Measurements from ENCODE around the gene UMPS. TPM values are rescaled to one million over a fixed set of nuclear protein-coding genes. Genes with fewer than 3 reads are reported as not detected.

The UMPS gene
- total and polyA plus RNA-seq, 2 donors (not counting 1 experiment from before 2014, with no cell fraction given): 6.6 to 21.4 TPM

- ATAC-seq (ENCODE audit: low read depth) (no peak), DNase-seq (no peak)
- Mint-ChIP-seq H3K27ac (no peak overlapping the region), H3K27me3 (peaks cover 39% of the 10 kb centered on the region), H3K4me1 (no peaks in the 10 kb centered on the region), H3K9me3 (ENCODE audit: insufficient read depth) (no peaks in the 10 kb centered on the region), H3K4me3 (no peak overlapping the region)
- WGBS (ENCODE audit: insufficient coverage): 75% methylated on average over 5 of the region's 15 CpGs
- no peak overlapping the region for H3K4me2 ChIP-seq (replicated peaks; ENCODE audit: low read depth, low read length, poor library complexity, severe bottlenecking)
- no peak overlapping the region for H3K27ac ChIP-seq (ENCODE audit: low read length in 2 of 2)
- no peaks in the 10 kb centered on the region for H3K4me1 ChIP-seq (ENCODE audit: control insufficient read depth in 2 of 2, insufficient read depth in 2 of 2, low read length in 2 of 2)
- H3K36me3 ChIP-seq (replicated peaks in 1 of 2; ENCODE audit: control extremely low read depth in 1 of 2, control insufficient read depth in 1 of 2, extremely low read depth in 1 of 2, insufficient read depth in 2 of 2, low read length in 1 of 2): no peaks in the 10 kb centered on the region
- ChIA-PET CTCF (interaction anchor here (1.2 to 1.8 kb wide), 2 partner anchors 11 to 12 kb away, joined by 4 to 7 read pairs; no protein-coding TSS in a partner anchor), POLR2A (no interaction called here)
- H3K9me3 ChIP-seq (ENCODE audit: control extremely low read depth in 1 of 3, control insufficient read depth in 2 of 3, insufficient read depth in 1 of 3, low read length in 2 of 3): no peaks in the 10 kb centered on the region
- no peak overlapping the region for H3K4me3 ChIP-seq (ENCODE audit: control extremely low read depth in 1 of 5, extremely low read depth in 1 of 5, insufficient read depth in 1 of 5, low read depth in 2 of 5, low read length in 4 of 5)
- peaks cover 0 to 13% (median 2%) of the 10 kb centered on the region in 4 experiments for H3K27me3 ChIP-seq (replicated peaks in 1 of 4; ENCODE audit: control extremely low read depth in 1 of 4, control insufficient read depth in 3 of 4, insufficient read depth in 4 of 4, low read length in 3 of 4)
- no peak overlapping the region for H2AFZ ChIP-seq (ENCODE audit: insufficient read depth, low read depth, low read length, poor library complexity, severe bottlenecking)
- H4K20me1 ChIP-seq (ENCODE audit: control insufficient read depth, insufficient read depth, low read length, poor library complexity, severe bottlenecking): no peaks in the 10 kb centered on the region
- no peaks in the 10 kb centered on the region for H3K79me2 ChIP-seq (ENCODE audit: control insufficient read depth, insufficient read depth, low read length)
- no peak overlapping the region for H3K9ac ChIP-seq (ENCODE audit: low read length)
- no peak for TF ChIP-seq CTCF (IDR thresholded peaks at IDR 0.05)
- no peak for TF ChIP-seq EZH2 (IDR thresholded peaks at IDR 0.05; ENCODE audit: borderline replicate concordance, insufficient read depth, low read depth, low read length, poor library complexity, severe bottlenecking)
- intact Hi-C loops (cut with micrococcal nuclease): no loop called here
Measured at GRCh38 chr3:124700880-124701684, 29.2 kb upstream of the UMPS start.

- H3K9me3 ChIP-seq (ENCODE audit: control extremely low read depth in 1 of 3, control insufficient read depth in 2 of 3, insufficient read depth in 1 of 3, low read length in 2 of 3): no peaks in the 10 kb centered on the region
- no peak overlapping the region for H3K4me2 ChIP-seq (replicated peaks; ENCODE audit: low read depth, low read length, poor library complexity, severe bottlenecking)
- no peaks in the 10 kb centered on the region for H3K9me3 Mint-ChIP-seq (ENCODE audit: insufficient read depth)
- intact Hi-C loops (cut with micrococcal nuclease): no loop called here
- no peaks in the 10 kb centered on the region for H3K4me1 ChIP-seq (ENCODE audit: control insufficient read depth in 2 of 2, insufficient read depth in 2 of 2, low read length in 2 of 2)
- no peak overlapping the region for H3K27ac ChIP-seq (ENCODE audit: low read length in 2 of 2)
- ATAC-seq (ENCODE audit: low read depth): no peak
- H3K27me3 ChIP-seq (replicated peaks in 1 of 4; ENCODE audit: control extremely low read depth in 1 of 4, control insufficient read depth in 3 of 4, insufficient read depth in 4 of 4, low read length in 3 of 4): peaks cover 0 to 16% (median 2%) of the 10 kb centered on the region in 4 experiments
- CTCF ChIA-PET: interaction anchor here (1.8 kb wide), 1 partner anchor 13 kb away, joined by 7 read pairs; no protein-coding TSS in a partner anchor
- WGBS (ENCODE audit: insufficient coverage): no CpG with 5 or more reads among the region's 4 CpGs
- DNase-seq: no peak
- H3K9ac ChIP-seq (ENCODE audit: low read length): no peak overlapping the region
- H3K27ac Mint-ChIP-seq: no peak overlapping the region
- no peak for TF ChIP-seq CTCF (IDR thresholded peaks at IDR 0.05)
- H3K27me3 Mint-ChIP-seq: peaks cover 39% of the 10 kb centered on the region
- H3K4me1 Mint-ChIP-seq: no peaks in the 10 kb centered on the region
- H3K79me2 ChIP-seq (ENCODE audit: control insufficient read depth, insufficient read depth, low read length): no peaks in the 10 kb centered on the region
- no peaks in the 10 kb centered on the region for H4K20me1 ChIP-seq (ENCODE audit: control insufficient read depth, insufficient read depth, low read length, poor library complexity, severe bottlenecking)
- H2AFZ ChIP-seq (ENCODE audit: insufficient read depth, low read depth, low read length, poor library complexity, severe bottlenecking): no peak overlapping the region
- POLR2A ChIA-PET: no interaction called here
- H3K4me3 ChIP-seq (ENCODE audit: control extremely low read depth in 1 of 5, extremely low read depth in 1 of 5, insufficient read depth in 1 of 5, low read depth in 2 of 5, low read length in 4 of 5): no peak overlapping the region
- no peak overlapping the region for H3K4me3 Mint-ChIP-seq
- H3K36me3 ChIP-seq (replicated peaks in 1 of 2; ENCODE audit: control extremely low read depth in 1 of 2, control insufficient read depth in 1 of 2, extremely low read depth in 1 of 2, insufficient read depth in 2 of 2, low read length in 1 of 2): no peaks in the 10 kb centered on the region
Measured at GRCh38 chr3:124701687-124702086, 28.6 kb upstream of the UMPS start.
